ENCODE data around the gene CNPY4. TPM values are rescaled to one million over a fixed set of nuclear protein-coding genes. Genes with fewer than 3 reads are reported as not detected.

The CNPY4 gene
- total RNA-seq, 1 donor from 2014 or later, result 14.5 TPM

GRCh38 chr7:100119970-100120732, 717 bp downstream of the CNPY4 start:
- TF ChIP-seq POLR2AphosphoS5 (IDR thresholded peaks at IDR 0.05; ENCODE audit: insufficient read depth in 1 of 2, low read depth in 1 of 2) (no peak), POLR2A (IDR thresholded peaks at IDR 0.05) (no peak)
- TF ChIP-seq, protein P1, sequence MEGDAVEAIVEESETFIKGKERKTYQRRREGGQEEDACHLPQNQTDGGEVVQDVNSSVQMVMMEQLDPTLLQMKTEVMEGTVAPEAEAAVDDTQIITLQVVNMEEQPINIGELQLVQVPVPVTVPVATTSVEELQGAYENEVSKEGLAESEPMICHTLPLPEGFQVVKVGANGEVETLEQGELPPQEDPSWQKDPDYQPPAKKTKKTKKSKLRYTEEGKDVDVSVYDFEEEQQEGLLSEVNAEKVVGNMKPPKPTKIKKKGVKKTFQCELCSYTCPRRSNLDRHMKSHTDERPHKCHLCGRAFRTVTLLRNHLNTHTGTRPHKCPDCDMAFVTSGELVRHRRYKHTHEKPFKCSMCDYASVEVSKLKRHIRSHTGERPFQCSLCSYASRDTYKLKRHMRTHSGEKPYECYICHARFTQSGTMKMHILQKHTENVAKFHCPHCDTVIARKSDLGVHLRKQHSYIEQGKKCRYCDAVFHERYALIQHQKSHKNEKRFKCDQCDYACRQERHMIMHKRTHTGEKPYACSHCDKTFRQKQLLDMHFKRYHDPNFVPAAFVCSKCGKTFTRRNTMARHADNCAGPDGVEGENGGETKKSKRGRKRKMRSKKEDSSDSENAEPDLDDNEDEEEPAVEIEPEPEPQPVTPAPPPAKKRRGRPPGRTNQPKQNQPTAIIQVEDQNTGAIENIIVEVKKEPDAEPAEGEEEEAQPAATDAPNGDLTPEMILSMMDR (IDR thresholded peaks at IDR 0.05), result no peak
- peaks cover 26% of the 10 kb centered on the region for H3K4me1 ChIP-seq
- H3K4me3 ChIP-seq, result peak overlapping the region; percentile 74 to 81
- H3K9me3 ChIP-seq, result no peaks in the 10 kb centered on the region
- H3K36me3 ChIP-seq, result no peaks in the 10 kb centered on the region
- H3K27me3 ChIP-seq, result no peaks in the 10 kb centered on the region
- H3K27ac ChIP-seq, result peak overlapping the region; percentile 86
- DNase-seq (ENCODE audit: extremely low spot score in 2 of 2), result no peak
- intact Hi-C loops (cut with DNase I), result no loop called here

GRCh38 chr7:100120733-100121036, 1.3 kb downstream of the CNPY4 start:
- TF ChIP-seq POLR2A (IDR thresholded peaks at IDR 0.05), result no peak
- H3K4me1 ChIP-seq, result peaks cover 31% of the 10 kb centered on the region
- H3K27ac ChIP-seq, result peak overlapping the region; percentile 86
- no peaks in the 10 kb centered on the region for H3K36me3 ChIP-seq
- H3K27me3 ChIP-seq, result no peaks in the 10 kb centered on the region
- intact Hi-C loops (cut with DNase I), result no loop called here
- H3K4me3 ChIP-seq, result peak overlapping the region; percentile 74 to 81
- no peaks in the 10 kb centered on the region for H3K9me3 ChIP-seq
- no peak for DNase-seq (ENCODE audit: extremely low spot score in 2 of 2)

DNA sequence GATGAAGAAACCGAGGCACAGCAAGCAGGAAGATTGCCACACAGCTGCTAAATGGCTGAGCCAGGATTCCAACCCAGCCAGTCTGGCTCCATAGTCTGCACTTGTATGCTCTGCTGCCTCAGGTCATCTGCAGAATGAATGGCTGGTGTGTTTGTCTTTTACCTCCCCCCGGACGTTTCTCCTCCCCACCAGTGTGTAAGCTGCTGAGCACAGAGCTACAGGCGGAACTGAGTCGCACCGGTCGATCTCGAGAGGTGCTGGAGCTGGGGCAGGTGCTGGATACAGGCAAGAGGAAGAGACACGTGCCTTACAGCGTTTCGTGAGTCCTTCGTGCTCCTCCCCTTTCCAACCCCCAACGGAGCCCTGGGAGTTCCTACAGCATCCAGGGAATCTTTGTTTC, 2.6 kb downstream of the CNPY4 start:
- no peak for TF ChIP-seq POLR2AphosphoS5 (IDR thresholded peaks at IDR 0.05; ENCODE audit: insufficient read depth in 1 of 2, low read depth in 1 of 2)
- TF ChIP-seq, protein P1 (IDR thresholded peaks at IDR 0.05), result no peak
- no peak for TF ChIP-seq POLR2A (IDR thresholded peaks at IDR 0.05)
- H3K4me1 ChIP-seq, result peaks cover 39% of the 10 kb centered on the region
- H3K27me3 ChIP-seq, result no peaks in the 10 kb centered on the region
- H3K36me3 ChIP-seq, result no peaks in the 10 kb centered on the region
- no peaks in the 10 kb centered on the region for H3K9me3 ChIP-seq
- DNase-seq (ENCODE audit: extremely low spot score in 2 of 2), result no peak
- H3K4me3 ChIP-seq, result no peak overlapping the region
- intact Hi-C loops (cut with DNase I), result no loop called here
- no peak overlapping the region for H3K27ac ChIP-seq

DNA sequence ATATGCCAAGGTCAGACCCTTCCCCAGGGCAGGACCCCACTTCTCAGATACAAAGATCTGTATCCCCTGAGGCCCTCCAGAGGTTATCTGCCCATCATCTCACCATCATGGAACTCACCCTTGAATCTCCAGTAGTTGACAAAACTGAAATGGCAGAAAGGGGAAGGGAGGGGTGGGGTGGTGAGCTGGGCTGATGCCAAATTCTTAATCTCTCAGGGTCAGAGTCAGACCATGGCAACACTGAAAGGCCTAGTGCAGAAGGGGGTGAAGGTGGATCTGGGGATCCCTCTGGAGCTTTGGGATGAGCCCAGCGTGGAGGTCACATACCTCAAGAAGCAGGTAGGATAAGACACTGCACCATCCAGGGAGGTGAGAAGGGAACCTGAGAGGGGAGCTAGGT, 3.1 kb downstream of the CNPY4 start:
- intact Hi-C loops (cut with DNase I), result no loop called here
- Histone ChIP-seq H3K9me3 (no peaks in the 10 kb centered on the region), H3K4me3 (no peak overlapping the region), H3K4me1 (peaks cover 39% of the 10 kb centered on the region), H3K27me3 (no peaks in the 10 kb centered on the region), H3K36me3 (no peaks in the 10 kb centered on the region), H3K27ac (no peak overlapping the region)
- DNase-seq (ENCODE audit: extremely low spot score in 2 of 2), result no peak
- TF ChIP-seq POLR2A (IDR thresholded peaks at IDR 0.05) (no peak), POLR2AphosphoS5 (IDR thresholded peaks at IDR 0.05; ENCODE audit: insufficient read depth in 1 of 2, low read depth in 1 of 2) (no peak)
- TF ChIP-seq, protein P1 (IDR thresholded peaks at IDR 0.05), result no peak

GRCh38 chr7:100124301-100125230, 5.1 kb downstream of the CNPY4 start:
- DNase-seq (ENCODE audit: extremely low spot score in 2 of 2), result no peak
- Histone ChIP-seq H3K4me3 (no peak overlapping the region), H3K36me3 (no peaks in the 10 kb centered on the region), H3K27ac (no peak overlapping the region), H3K27me3 (no peaks in the 10 kb centered on the region), H3K9me3 (no peaks in the 10 kb centered on the region), H3K4me1 (peaks cover 39% of the 10 kb centered on the region)
- intact Hi-C loops (cut with DNase I), result no loop called here
- TF ChIP-seq POLR2AphosphoS5 (IDR thresholded peaks at IDR 0.05; ENCODE audit: insufficient read depth in 1 of 2, low read depth in 1 of 2) (no peak), POLR2A (IDR thresholded peaks at IDR 0.05) (no peak)
- TF ChIP-seq, protein P1 (IDR thresholded peaks at IDR 0.05), result no peak

Measured in vagina (tissue), 2 donors.